ENCODE data around the gene PGD.
"Not testable (repeated sequence)": the region's sequence is repeated elsewhere in the genome, so short reads cannot be mapped to it uniquely, and the experiment has no call there.

PGD gene

DNA sequence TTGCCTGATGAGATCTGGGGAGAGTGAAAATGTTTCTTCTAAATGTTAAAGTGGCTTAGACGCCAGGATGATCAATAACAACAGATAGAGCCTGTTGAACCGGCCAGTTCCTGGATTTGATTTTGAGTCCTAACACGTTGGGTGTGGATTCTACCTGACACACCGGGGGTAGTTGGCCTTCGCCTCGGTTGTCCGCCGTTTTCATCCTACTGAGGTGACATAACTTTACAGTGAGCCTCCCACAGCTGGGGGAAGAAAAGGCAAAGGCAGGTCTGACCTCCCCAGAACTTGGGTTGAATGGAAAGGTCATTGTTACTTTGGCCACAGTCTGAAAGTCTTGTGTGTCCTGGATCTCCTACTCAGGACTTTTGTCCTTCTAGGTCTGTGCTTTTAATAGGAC, 1.1 kb downstream of the PGD start:
- DNase-seq = no peak

DNA sequence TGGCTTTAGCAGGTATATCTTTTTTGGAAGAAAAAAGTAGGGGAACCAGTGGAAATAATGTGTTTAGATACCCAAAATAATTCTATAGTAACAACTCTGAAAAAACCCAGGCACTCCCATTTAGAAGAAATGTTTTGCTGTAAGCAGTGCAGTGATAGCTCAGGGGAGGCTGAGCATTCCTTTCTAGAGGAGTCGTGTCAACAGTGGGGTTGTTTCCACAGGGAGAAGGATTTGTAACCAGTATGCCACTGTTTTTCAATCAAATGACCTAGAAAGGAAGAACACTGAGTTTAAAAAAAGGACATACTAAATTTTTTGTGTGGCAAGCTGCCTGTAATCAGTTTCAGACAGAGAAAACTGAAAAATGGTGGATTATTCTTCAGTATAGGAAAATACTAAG, 2.4 kb downstream of the PGD start:
- DNase-seq = no peak

- DNase-seq = no peak
Observed at GRCh38 chr1:10402729-10403274, 3.9 kb downstream of the PGD start.

GRCh38 chr1:10407201-10407600, 8.3 kb downstream of the PGD start:
- no peak for DNase-seq

DNA sequence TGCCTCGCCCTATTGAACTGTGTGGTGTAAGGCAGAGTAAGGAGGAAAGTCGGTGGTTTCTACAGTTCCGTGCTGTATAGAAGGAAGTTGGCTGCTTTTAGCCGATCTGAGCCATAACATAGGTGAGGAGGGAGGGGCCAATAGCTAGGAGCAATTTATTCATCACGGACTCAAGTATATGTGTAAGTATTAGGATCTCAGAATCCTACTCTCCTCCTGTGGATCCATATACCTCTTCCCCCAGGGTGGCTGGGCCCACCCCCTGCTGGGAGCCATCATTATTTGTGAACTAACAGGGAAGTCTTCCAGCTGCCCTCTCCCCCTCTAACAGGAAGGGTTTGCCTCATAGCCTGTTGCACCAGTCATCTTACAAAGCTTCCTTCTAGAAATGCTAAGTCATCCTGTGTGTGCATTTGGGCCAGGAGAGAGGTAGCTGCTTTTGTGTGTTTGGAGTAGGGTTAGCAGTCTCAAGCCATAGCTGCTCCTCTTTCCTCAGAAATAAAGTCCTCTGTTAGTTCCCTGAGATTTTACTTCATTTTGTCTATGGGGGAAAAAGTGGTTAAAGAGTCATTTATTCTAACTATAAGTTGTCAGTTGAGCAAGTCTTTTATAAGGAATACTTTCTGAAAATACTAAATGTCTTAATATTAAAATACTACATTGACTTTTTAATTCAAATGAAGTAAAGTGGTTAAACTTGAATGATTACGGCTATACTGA, 16.5 kb downstream of the PGD start:
- no peak for DNase-seq

DNA sequence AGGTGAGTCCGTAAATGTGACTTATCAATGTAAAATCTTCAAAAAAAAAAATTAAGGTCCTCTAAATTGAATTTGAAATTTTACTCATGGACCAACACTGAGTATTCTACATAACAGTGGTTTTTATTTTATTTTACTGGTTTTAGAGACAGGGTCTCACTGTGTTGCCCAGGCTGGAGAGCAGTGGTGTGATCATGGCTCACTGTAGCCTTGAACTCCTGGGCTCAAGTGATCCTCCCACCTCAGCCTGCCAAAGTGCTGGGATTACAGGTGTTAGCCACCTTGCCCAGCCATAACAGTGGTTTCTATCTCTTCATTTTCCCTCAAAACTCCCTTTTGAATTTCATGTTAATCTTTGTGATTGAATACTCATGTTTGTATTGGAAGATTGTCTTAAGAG, 17.1 kb downstream of the PGD start:
- not testable (repeated sequence) for DNase-seq

DNA sequence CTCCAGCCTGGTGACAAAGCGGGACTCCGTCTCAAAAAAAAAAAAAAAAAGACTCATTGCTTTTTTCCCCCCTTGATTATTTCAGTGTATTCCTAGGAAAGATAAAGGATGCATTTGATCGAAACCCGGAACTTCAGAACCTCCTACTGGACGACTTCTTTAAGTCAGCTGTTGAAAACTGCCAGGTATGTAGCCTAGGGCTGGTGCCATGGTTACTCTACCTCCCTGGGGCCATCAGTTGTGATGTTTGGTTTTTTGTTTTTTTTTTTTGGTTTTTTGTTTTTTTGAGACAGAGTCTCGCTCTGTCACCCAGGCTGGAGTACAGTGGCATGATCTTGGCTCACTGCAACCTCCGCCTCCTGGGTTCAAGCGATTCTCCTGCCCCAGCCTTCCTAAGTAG, 19.9 kb downstream of the PGD start:
- DNase-seq = not testable (repeated sequence)

DNA sequence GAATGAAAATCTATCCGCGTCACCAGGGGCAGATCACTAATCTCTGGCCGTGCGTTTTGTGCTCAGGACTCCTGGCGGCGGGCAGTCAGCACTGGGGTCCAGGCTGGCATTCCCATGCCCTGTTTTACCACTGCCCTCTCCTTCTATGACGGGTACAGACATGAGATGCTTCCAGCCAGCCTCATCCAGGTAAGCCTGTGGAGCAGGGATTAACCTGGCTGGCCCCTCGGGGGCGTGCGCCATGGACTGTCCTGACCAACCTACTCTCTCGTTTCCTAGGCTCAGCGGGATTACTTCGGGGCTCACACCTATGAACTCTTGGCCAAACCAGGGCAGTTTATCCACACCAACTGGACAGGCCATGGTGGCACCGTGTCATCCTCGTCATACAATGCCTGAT, 20.5 kb downstream of the PGD start:
- no peak for DNase-seq

- no peak for DNase-seq
Observed at GRCh38 chr1:10421637-10422036, 22.8 kb downstream of the PGD start.

DNA sequence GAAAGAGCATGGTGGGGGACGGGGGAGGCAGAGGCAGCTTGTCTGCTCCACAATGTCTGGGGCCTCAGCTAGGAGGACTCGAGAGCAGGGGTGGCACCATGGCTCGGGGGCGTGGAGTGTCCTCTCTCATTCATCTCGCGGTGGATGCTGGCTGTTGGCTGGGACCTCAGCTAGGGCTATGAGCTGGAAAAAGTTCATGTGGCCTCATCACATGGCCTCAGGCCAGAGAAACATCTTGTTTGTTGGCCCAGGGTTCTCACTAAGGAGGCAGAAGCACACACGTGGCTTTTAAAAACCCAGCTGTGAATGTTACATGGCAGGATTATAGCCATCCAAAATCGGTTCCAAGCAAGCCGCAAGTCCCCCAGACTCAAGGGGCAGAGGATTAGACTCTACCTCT, 25.2 kb downstream of the PGD start:
- DNase-seq = no peak

GRCh38 chr1:10424651-10425050, 25.8 kb downstream of the PGD start:
- no peak for DNase-seq

DNA sequence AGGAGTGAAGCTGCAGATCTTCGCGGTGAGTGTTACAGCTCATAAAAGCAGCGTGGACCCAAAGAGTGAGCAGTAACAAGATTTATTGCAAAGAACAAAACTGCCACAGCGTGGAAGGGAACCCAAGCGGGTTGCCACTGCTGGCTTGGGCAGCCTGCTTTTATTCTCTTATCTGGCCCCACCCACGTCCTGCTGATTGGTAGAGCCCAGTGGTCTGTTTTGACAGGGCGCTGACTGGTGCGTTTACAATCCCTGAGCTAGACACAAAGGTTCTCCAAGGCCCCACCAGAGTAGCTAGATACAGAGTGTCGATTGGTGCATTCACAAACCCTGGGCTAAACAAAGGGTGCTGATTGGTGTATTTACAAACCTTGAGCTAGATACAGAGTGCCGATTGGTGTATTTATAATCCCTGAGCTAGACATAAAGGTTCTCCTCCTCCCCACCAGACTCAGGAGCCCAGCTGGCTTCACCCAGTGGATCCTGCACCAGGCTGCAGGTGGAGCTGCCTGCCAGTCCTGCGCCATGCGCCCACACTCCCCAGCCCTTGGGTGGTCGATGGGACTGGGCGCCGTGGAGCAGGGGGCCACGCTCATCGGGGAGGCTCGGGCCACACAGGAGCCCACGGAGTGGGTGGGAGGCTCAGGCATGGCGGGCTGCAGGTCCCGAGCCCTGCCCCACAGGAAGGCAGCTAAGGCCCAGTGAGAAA, 27.1 kb downstream of the PGD start:
- DNase-seq = not testable (repeated sequence)

DNA sequence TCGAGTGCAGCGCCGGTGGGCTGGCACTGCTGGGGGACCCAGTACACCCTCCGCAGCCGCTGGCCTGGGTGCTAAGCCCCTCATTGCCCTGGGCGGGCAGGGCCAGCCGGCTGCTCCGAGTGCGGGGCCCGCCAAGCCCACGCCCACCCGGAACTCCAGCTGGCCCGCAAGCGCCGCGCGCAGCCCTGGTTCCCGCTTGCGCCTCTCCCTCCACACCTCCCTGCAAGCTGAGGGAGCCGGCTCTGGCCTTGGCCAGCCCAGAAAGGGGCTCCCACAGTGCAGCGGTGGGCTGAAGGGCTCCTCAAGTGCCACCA, 27.6 kb downstream of the PGD start:
- DNase-seq = not testable (repeated sequence)

- DNase-seq = no peak
Observed at GRCh38 chr1:10428984-10429383, 30.1 kb downstream of the PGD start.

GRCh38 chr1:10429868-10430215, 31.0 kb downstream of the PGD start:
- no peak for DNase-seq

DNA sequence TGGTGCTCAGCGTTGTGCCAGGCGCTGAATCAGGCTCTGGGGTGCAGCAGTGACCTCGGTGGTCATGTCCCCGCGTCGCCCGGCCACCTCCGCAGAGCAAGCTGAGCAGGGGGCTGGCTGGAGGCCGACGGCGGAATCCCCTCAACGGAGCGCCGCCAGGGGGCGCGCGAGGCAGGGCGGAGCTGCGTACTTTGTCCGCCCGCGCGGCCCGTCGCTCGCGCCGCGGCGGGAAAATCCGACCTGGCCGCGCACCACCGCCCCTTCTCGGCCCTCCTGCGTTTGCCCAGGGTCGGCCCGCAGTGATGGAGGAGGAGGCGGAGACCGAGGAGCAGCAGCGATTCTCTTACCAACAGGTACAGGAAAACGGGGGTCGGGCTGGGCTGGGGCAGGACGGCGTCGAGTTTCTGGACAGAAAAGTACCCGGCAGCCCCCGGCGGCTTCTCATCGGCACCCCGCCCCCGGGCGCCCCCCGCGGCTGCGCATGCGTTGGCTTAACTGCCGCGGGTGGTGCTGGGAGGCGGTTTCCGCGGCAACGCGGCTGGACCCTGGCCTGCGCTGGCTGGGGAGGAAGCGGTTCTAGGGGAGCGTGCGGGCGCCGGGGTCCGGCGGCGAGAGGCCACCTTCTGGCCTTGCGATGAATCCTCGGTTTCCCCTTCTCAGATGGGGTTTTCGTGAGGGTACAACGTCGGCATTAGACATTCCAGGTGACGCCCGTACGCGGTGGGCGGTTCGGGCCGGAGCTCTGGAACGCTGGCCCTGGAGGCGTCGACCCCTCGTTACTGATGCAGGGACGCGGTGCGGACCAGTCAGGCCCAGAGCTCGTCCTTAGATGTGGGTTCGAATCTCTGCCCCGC, 31.6 kb downstream of the PGD start, which contains the start of gene CENPS:
Gene CENPS (plus strand): TSS at position 218 of the 854 bp plus-strand sequence. CDS start 85 bp downstream, at position 303.
- DNase-seq = peak; percentile 89

DNA sequence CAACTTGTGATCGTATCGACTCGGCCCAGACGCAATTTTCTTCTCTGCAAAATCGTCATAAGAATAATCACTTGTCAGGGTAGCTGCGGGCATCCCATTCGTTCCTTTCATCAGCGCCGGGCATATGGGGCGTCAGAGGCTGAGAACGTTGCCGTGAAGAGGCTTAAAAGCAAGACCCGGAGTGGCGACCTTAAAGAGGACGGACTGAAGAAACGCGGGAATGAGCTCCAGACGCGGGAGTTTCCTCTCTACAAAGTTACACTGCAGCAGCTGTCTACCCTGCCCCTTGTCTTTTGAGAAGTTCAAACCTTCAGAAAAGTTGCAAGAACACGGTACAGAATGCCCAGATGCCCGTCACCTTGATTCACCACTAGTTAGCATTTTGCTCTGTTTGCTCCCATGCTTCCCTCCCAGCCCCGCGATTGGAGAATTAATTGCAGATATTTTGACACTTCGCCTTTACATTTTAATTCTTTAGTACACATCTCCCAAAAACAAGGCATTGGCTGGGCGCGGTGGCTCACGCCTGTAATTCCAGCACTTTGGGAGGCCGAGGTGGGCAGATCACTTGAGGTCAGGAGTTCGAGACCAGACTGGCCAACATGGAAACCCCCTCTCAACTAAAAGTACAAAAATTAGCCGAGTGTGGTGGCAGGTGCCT, 32.3 kb downstream of the PGD start:
- no peak for DNase-seq

- DNase-seq = no peak
Observed at GRCh38 chr1:10432910-10433700, 34.2 kb downstream of the PGD start.

GRCh38 chr1:10433790-10434189, 34.9 kb downstream of the PGD start:
- no peak for DNase-seq

DNA sequence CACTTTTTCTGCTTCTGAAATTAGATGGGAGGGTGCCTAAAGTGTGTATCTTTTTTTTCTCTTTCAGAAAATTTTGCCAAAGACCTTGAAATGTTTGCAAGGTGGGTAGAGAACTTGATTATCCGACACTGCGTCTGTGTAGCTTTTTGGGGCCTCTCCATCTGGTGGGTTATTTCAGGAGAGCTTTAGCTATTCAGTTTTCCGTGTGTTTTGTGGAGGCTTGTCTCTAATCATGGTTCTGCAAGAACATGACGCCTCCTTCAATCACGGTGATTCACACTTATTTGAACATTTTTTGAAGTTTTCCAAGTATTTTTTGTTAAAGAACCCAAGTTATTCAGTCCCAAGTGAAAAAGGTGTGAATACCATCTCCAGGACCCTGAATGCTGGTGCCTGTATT, 35.7 kb downstream of the PGD start:
- no peak for DNase-seq

- DNase-seq = no peak
Observed at GRCh38 chr1:10437052-10437451, 38.2 kb downstream of the PGD start.

DNA sequence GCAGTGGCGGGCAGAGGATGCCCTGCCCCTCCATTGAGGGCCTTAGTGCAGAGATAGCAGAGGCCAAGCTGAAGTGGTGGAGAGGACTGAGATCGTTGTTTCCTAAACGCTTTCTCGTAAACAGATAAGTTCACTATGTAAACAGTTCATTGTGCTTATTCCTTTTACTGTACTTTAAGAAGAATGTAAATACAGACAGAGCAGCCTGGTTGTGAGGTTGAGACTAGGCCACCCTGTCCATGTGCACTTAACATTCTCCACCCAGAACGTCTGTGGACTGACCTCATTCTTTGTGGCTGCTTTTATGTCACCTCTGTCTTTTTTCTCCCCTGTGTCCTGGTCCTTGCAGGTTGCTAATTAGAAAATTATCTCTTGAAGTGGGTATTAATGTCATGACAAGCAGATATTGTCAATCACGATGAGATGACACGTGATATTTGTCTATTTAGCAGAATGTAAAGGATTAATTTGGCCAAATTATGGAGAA, 39.9 kb downstream of the PGD start:
- no peak for DNase-seq

Measured in activated naive CD4-positive, alpha-beta T cell treated with Interleukin-2 at 50 U/mL for 16 hours (primary cell).